Astrocyte of the spinal cord (primary cell): ENCODE measurements around the gene CD274.
A peak's percentile ranks its signal among the peaks of the same experiment; 100 is the strongest.
"Not testable (repeated sequence)": the region's sequence is repeated elsewhere in the genome, so short reads cannot be mapped to it uniquely, and the experiment has no call there.

ENCODE experiments used
- DNase-seq: peaks from one replicate; pipeline ENCODE4 v3.0.0; 2011; ENCODE audit warnings: low read depth, low spot score
- H3K4me3 ChIP-seq: 2 replicates; pipeline ENCODE4 v1.5.1; 2011; ENCODE audit warnings: low read depth, mild to moderate bottlenecking, low read length, moderate library complexity
- in situ Hi-C: cut with HindIII; loops from 2 replicates; pipeline ENCODE4 v1.10.0; 2017; ENCODE audit warnings: low sequenced_read_pairs
- TF ChIP-seq, protein P1 (sequence below): IDR thresholded peaks from 2 replicates; pipeline ENCODE4 v1.5.1; 2012; ENCODE audit warnings: low read depth, mild to moderate bottlenecking, low read length, inconsistent platforms

CD274 gene

DNA sequence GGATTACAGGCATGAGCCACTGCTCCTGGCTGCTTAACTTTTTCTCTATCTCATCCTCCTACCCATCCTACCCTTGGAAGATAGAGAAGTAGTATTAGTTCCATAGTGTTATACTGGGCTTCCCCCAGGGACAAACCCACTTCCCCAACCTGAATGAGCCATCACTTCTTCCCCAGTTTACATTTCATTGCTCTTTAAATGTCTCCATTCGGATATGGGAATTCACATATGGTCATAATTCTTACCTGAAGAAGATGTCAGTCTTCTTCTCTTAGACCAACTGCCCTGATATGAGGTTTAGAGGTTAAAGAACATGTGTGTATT lies 1.9 kb downstream of the CD274 start:
- in situ Hi-C loops: no loop called here

DNA sequence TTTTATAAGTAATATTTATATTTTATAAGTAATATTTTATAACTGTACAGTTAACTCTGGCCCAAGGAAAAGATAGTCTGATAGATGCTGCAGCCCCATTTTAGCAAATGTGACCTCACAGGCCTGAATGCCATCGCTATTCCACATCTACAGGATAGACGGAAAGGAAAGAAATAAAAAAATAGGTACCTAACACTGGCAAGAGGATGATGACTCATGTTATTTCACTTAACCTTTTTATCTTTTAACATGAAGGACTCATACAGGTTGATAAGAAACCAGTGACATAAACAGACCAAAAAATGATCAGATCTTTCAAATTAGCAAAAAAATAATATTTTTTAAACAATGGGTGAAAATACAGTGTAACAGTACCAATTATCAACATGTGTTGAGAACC lies 2.7 kb downstream of the CD274 start:
- in situ Hi-C loops: no loop called here
- TF ChIP-seq, protein P1, sequence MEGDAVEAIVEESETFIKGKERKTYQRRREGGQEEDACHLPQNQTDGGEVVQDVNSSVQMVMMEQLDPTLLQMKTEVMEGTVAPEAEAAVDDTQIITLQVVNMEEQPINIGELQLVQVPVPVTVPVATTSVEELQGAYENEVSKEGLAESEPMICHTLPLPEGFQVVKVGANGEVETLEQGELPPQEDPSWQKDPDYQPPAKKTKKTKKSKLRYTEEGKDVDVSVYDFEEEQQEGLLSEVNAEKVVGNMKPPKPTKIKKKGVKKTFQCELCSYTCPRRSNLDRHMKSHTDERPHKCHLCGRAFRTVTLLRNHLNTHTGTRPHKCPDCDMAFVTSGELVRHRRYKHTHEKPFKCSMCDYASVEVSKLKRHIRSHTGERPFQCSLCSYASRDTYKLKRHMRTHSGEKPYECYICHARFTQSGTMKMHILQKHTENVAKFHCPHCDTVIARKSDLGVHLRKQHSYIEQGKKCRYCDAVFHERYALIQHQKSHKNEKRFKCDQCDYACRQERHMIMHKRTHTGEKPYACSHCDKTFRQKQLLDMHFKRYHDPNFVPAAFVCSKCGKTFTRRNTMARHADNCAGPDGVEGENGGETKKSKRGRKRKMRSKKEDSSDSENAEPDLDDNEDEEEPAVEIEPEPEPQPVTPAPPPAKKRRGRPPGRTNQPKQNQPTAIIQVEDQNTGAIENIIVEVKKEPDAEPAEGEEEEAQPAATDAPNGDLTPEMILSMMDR: no peak
- no peak overlapping the region for H3K4me3 ChIP-seq
- no peak for DNase-seq

More for the DNA sequence above, 1.9 kb downstream of the CD274 start:
- DNase-seq: no peak
- H3K4me3 ChIP-seq: no peak overlapping the region
- TF ChIP-seq, protein P1: no peak

DNA sequence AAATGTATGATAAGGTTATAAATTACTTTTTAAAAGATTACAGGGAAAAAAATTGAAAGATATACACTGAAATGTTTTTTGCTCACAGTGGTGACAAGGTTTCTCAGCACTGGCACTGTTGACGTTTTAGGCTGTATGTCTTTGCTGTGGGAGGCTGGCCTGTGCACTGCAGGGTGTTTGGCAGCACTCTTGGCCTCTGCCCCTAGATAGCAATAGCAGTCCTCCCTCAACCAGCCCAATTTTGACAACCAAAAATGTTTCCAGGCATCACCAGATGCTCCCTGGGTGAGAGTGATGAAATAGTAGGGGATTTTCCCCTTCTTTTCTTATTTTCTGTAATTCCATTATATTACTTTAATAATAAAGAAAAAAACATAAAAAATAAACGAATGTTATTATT lies 3.3 kb downstream of the CD274 start:
- TF ChIP-seq, protein P1: no peak
- no peak overlapping the region for H3K4me3 ChIP-seq
- no peak for DNase-seq
- in situ Hi-C loops: no loop called here

DNA sequence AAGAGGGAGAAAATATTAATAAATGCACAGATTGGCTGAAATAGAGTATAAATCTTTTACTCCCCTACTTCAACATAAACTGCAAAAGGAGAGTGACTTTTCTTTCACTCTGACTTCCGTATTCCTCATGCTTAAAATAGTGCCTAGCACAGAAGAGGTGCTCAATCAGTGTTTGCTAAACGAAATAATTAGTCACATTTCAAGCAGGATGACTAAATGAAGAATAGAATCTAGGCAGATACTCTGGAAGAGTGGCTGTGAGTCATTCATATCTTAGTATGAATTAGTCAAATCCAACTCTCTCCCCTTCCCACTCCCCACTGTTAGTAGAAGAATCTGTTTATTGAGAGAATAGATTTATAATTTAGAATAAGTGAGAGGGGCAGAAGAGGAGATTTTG lies 4.8 kb downstream of the CD274 start:
- TF ChIP-seq, protein P1: no peak
- in situ Hi-C loops: no loop called here
- no peak overlapping the region for H3K4me3 ChIP-seq
- DNase-seq: peak; percentile 58

DNA sequence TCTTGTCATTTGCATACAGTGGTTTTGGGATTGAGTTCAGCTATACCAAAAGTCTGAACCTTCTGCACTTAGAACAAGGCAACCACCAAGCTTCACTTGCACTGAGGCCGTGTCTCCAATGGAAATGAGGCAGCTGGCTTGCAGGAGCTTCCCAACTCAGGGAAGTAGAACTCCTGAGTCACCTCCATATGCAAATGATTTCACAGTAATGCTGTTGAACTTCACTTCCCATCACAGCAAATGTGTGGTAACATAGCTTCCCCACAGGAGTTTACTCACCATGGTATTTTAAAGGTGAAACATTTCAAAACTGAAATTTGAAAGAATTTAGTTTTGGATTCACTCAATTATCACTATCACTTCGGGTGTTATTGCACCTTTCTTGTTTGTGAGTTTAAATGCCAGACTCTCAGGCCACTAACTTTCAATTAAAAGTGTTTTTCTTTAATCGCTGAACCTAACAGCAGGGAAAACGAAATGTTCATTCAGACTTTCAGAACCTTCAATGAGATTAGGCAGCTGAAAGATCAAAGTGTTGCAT lies 9.0 kb downstream of the CD274 start:
- in situ Hi-C loops: no loop called here
- H3K4me3 ChIP-seq: no peak overlapping the region
- DNase-seq: no peak

DNA sequence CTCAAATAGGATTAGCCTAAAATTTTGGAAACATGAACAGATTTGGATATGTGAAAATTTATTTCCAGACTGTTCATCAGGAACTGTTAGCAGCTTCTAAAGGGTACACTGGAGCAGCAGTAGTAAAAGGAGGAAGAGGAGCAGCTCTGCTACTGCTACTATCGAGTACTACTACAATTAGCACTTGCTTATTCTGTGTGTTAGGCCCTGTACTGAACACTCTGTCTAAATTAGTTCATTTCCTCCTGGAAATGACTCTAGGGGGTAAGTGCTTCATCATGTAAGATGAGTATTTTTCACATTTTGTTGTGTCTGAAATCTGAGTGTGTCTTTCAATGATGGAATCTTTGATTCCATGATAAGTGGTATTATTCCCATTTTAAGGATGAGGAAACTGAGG lies 9.8 kb downstream of the CD274 start:
- no peak for DNase-seq
- TF ChIP-seq, protein P1: no peak
- H3K4me3 ChIP-seq: no peak overlapping the region
- in situ Hi-C loops: no loop called here

More for the DNA sequence above, 9.0 kb downstream of the CD274 start:
- TF ChIP-seq, protein P1: no peak

DNA sequence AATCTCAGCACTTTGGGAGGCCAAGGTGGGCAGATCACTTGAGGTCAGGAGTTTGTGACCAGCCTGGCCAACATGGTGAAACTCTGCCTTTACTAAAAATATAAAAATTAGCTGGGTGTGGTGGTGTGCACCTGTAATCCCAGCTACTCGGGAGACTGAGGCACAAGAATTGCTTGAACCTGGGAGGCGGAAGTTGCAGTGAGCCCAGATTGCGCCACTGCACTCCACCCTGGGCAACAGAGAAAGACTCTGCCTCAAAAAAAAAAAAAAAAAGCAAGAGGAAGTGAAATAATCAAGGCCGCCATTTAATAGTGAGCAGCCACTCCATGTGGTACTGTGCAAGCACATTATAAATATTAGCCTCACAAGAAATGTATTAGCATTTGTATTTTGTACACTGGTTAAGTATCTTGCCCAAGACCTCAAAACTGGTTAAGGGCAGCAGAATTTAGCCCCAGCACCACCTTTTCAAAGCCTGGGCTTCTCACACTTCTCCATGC lies 14.5 kb downstream of the CD274 start:
- DNase-seq, H3K4me3 ChIP-seq, in situ Hi-C loops: not testable (repeated sequence)
